GM10266 (cell line): ENCODE measurements around the gene ZSCAN2.

Experiments
- DNase-seq: peaks from one replicate; pipeline ENCODE4 v3.0.0; 2012; ENCODE audit errors: extremely low spot score
- CTCF ChIP-seq: IDR thresholded peaks from 2 replicates; pipeline ENCODE4 v1.5.1; 2012; ENCODE audit warnings: mild to moderate bottlenecking, low read depth; ENCODE audit not compliant: control insufficient read depth, insufficient read depth; ENCODE audit errors: missing control alignments

ZSCAN2 gene

GRCh38 chr15:84669726-84670125 lies 68.9 kb downstream of the ZSCAN2 start:
- no peak for TF ChIP-seq CTCF
- no peak for DNase-seq

- no peak for DNase-seq
- TF ChIP-seq CTCF: no peak
Measured at GRCh38 chr15:84671211-84671610, 70.4 kb downstream of the ZSCAN2 start.
